Islet of Langerhans (tissue), 1 donor: Measurements from ENCODE around the gene FRMD7.

Source experiments
- FAIRE-seq: peaks from one replicate; lab custom pipeline; 2011; peaks lifted over from hg19 to GRCh38; lab: Jason Lieb, UNC

FRMD7 gene

GRCh38 chrX:132031867-132032266 is 96.0 kb downstream of the FRMD7 start:
- no peak for FAIRE-seq

GRCh38 chrX:132030264-132030663 is 97.6 kb downstream of the FRMD7 start:
- no peak for FAIRE-seq
